Motor neuron (in vitro differentiated cells): ENCODE results near the gene TELO2. TPM values are rescaled to one million over a fixed set of nuclear protein-coding genes. Genes with fewer than 3 reads are reported as not detected.

Experiments used
- ATAC-seq, 8 experiments: fragments of 200-7000 bp; cut with Tn5 transposase; replicated peaks in 6 of 8; 2 replicates each; pipeline ENCODE4 v1.8.0; 2021; ENCODE audit warnings: mild to moderate bottlenecking in 8 of 8, moderate library complexity in 8 of 8
- H3K27ac ChIP-seq, 2 donors: fragments of 250-450 bp; sonication (Bioruptor Pico); 2 replicates each; pipeline ENCODE4 v1.9.0; 2021; ENCODE audit warnings: antibody characterized with exemption in 2 of 2, mild to moderate bottlenecking in 2 of 2, moderate library complexity in 1 of 2
- H3K4me1 ChIP-seq, 2 donors: fragments of 250-450 bp; sonication (Bioruptor Pico); replicated peaks in 1 of 2; 2 replicates each; pipeline ENCODE4 v1.6.1; 2021; ENCODE audit warnings: antibody characterized with exemption in 2 of 2, mild to moderate bottlenecking in 2 of 2, moderate library complexity in 1 of 2
- H3K4me3 ChIP-seq, 5 donors: fragments of 250-450 bp; sonication (Bioruptor Pico); 2 replicates each; pipeline ENCODE4 v1.9.0; 2021; ENCODE audit warnings: antibody characterized with exemption in 5 of 5, mild to moderate bottlenecking in 5 of 5, moderate library complexity in 4 of 5
- WGBS, 10 experiments: fragments of 450-650 bp; shearing (Covaris generic); methylation state at CpG; one replicate each; pipeline ENCODE4 v1.0.0; 2022; 5-methylcytosine and 5-hydroxymethylcytosine counted together
- in situ Hi-C, 9 experiments: fragments of 400-800 bp; cut with MboI; loops; one replicate each; pipeline ENCODE4 v1.15.0; 2021; ENCODE audit warnings: low sequenced_read_pairs in 9 of 9, low pct_unique_long_range_greater_than_20kb in 2 of 9; ENCODE audit not compliant: unreplicated experiment in 9 of 9
- total RNA-seq, 8 experiments: library from RNA; unstranded; fragments of 300-600 nt; gene quantifications; 2 replicates each; pipeline versions ENCODE4 v1.2.3 to v1.2.4, GENCODE V29; 2022

TELO2 gene
- total RNA-seq, 8 experiments from 2014 or later: 8.1 to 37.8 (median 15.2) TPM

DNA sequence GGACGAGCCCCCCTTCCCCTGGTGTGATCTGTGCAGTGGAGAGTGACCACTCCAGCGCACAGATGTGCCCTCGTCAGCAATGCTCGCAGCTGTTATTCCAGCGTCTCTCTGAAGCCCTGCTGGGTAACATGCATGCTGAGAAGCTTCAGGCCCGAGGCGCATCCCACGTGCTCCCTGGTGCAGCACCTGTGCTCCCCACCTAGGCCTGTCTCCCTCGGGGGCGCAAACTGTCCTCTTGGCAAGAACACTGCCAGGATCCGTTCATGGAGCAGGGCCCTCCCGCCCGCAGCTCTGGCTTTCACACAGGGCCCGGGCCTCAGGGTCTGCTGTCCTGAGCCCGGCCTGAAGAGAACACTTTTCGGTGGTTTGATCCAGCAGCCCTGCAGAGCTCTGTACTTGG, 53.3 kb downstream of the TELO2 start:
- no peak for ATAC-seq
- peaks cover 0 to 8% of the 10 kb centered on the region in 2 donors for H3K4me1 ChIP-seq
- no peak overlapping the region for H3K4me3 ChIP-seq
- 92 to 100% methylated on average over 7 of the region's 16 CpGs; no CpG with 5 or more reads in 8 of the 10 experiments for WGBS, 10 experiments
- in situ Hi-C loops: no loop called here
- H3K27ac ChIP-seq: no peak overlapping the region

DNA sequence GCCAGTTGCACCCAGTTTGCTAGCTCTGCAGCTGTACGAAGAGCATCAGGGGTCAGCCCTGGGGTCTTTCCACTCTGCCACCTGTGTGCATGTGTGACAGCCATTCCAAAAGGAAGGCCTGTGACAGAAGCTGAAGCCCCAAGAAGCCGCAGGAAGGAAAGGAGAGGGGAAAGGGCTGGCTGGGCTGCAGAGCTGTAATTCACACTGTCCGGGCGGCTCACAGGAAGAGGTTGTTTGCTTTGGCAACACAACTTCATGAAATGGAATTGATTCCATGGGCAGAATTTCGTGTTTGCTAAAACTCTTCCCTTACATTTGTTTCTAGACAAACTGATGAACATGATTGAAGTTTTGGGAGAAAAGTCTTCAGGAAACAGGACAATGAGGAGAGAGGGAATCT, 55.1 kb downstream of the TELO2 start:
- ATAC-seq: no peak
- Histone ChIP-seq H3K4me1 (peaks cover 0 to 8% of the 10 kb centered on the region in 2 donors), H3K27ac (no peak overlapping the region), H3K4me3 (no peak overlapping the region)
- WGBS, 10 experiments: 80 to 100% (median 94%) methylated on average over 1 to 5 of the region's 5 CpGs; no CpG with 5 or more reads in 1 of the 10 experiments
- in situ Hi-C loops: no loop called here

DNA sequence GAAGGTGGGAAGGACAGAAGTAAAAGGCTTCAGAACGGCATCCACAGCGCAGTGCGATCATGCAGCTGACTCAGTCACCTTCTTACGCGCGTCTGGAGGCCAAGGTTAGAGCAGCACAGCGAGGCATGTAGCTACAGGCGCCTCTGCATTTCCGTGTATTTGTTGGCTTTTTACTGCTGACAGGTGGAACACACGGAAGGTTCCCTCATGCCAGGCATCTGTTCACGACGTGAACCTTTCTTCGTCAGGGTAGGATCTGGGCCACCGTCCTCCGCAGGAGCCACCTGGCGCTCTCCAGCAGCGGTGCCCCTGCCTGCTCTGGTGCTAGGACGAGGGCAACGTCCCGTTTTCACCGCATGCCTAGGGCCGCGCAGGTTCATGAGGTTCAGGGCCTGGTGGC, 55.6 kb downstream of the TELO2 start:
- H3K4me3 ChIP-seq: no peak overlapping the region
- in situ Hi-C loops: no loop called here
- peaks cover 0 to 3% of the 10 kb centered on the region in 2 donors for H3K4me1 ChIP-seq
- no peak for ATAC-seq
- no peak overlapping the region for H3K27ac ChIP-seq
- WGBS, 10 experiments: 80 to 100% (median 93%) methylated on average over 1 to 18 of the region's 23 CpGs; no CpG with 5 or more reads in 4 of the 10 experiments

DNA sequence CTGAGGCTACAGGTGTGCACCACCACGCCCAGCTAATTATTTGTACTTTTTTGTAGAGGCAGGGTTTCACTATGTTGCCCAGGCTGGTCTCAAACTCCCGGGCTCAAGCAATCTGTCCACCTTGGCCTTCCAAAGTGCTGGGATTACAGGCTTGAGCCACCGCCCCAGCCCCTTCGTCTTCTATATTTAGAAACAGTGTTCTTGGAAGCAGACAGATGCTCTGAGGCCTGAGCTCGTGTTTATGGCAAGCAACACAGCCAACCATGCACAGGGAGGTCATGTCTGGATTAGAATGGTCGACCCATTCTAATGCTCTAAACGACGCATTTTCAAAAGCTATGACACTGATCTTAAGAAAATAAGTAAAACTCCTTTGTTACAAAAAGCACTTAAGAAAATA, 56.9 kb downstream of the TELO2 start:
- H3K27ac ChIP-seq: no peak overlapping the region
- no peaks in the 10 kb centered on the region for H3K4me1 ChIP-seq
- WGBS, 10 experiments: 0 to 100% (median 84%) methylated on average over 1 to 8 of the region's 8 CpGs; no CpG with 5 or more reads in 1 of the 10 experiments
- no peak for ATAC-seq
- H3K4me3 ChIP-seq: no peak overlapping the region
- in situ Hi-C loops: no loop called here

DNA sequence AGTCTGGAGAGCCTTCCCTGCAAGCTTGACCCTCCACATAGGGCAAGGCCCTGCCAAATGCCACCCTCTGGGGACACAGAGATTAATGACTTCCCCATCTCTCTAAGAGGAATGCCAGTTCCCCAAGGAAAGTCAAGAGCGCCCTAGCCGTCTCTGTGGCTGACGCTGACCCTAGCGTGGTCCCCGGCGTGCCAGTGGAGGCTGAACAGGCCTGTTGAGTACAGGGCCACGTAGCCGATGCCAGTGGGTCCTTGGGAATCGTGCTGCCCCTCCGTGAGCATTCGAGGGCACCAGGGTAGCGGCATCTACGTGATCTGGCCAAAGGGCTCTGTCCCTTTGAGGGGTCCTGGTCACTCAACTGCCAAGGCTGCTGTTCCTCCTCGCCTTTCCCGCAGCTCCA, 57.5 kb downstream of the TELO2 start:
- H3K4me3 ChIP-seq: no peak overlapping the region
- no peaks in the 10 kb centered on the region for H3K4me1 ChIP-seq
- no peak overlapping the region for H3K27ac ChIP-seq
- ATAC-seq: no peak
- WGBS, 10 experiments: 80 to 100% (median 95%) methylated on average over 1 to 13 of the region's 15 CpGs; no CpG with 5 or more reads in 6 of the 10 experiments
- in situ Hi-C loops: no loop called here

DNA sequence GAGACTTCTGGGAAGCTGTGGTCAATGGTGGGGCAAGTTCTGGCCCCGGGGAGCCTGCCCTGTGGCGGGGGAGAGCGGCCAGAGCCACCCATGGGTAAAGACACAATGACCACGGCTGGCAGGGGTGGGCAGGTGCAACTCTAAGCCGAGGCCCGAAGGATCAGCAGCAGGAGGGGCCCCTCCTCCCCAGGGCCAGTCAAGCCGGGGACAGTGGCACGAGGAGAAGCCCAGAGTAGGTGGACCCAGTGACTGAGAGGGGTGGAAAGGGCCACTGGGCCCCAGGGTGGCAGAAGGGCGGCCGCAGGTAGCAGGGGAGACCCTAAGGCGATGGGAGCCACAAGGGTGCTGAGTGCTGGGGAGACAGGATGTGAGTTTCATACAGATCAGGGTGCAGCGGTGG, 58.0 kb downstream of the TELO2 start:
- no peaks in the 10 kb centered on the region for H3K4me1 ChIP-seq
- WGBS, 10 experiments: 100% methylated on average over 1 to 6 of the region's 12 CpGs; no CpG with 5 or more reads in 7 of the 10 experiments
- no peak for ATAC-seq
- in situ Hi-C loops: no loop called here
- no peak overlapping the region for H3K27ac ChIP-seq
- H3K4me3 ChIP-seq: no peak overlapping the region

DNA sequence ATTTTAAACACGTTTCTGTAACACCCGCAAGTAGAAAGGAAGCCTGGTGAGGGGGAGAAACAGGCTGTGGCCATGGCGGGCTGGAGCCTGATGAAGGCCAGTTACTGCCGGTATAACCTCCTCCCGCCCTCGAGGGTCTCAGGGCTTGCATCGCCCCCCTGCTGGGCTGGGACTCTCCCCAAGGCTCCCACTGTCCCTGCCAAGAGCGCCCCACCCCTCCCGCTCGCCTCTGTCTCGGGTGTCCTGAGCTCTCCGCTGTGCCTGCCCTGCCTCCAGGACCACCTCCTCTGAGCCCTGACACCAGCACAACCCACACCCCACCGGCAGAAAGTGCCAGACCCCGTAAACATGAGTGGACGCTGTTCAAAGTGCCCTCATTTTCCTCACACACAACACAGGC, 59.0 kb downstream of the TELO2 start:
- ATAC-seq: no peak
- in situ Hi-C loops: no loop called here
- Histone ChIP-seq H3K27ac (no peak overlapping the region), H3K4me3 (no peak overlapping the region), H3K4me1 (no peaks in the 10 kb centered on the region)
- WGBS, 10 experiments: 70 to 100% (median 95%) methylated on average over 2 to 4 of the region's 15 CpGs; no CpG with 5 or more reads in 4 of the 10 experiments

DNA sequence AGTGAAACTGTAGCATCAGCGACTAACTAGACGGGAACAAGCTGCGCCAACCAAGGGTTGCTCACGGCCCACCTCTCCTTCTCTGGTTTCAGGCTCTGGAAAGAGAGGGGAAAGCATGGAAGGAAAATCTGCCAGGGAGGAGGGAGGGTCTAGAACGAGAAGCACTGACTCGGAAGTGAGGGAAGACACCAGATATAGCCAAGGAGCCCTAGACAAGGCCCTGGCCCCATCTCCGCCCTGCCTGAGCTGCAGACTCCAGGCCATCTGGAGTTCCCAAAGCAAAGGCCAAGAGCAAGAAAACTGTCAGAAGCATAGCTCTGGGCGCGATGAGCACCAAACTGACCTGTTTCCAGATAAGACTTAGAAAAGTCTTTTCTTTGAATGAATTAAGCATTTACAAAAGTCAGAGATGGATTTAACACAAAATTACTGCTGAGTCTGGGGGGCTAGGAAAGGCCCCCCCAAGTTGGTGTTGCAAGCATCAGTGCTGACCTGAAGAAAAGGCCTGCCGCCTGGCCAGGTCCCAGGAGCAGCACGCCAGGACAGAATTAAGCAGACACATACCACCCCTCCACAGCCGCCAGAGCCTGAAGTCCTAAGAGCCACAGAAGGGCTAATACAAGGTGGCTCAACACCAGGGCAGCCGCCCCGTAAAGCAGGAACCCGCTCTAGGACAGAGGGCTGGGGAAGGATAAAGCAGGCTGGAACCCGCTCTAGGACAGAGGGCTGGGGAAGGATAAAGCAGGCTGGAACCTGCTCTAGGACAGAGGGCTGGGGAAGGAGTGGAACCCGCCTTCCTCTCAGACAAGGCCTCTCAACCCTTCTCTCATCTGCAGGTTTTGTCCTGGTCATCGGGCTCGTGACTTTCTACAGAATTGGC, 61.0 kb downstream of the TELO2 start:
- 73 to 100% (median 93%) methylated on average over 1 to 15 of the region's 19 CpGs; no CpG with 5 or more reads in 1 of the 10 experiments for WGBS, 10 experiments
- in situ Hi-C loops: no loop called here
- ATAC-seq: no peak
- Histone ChIP-seq H3K4me3 (no peak overlapping the region), H3K27ac (no peak overlapping the region), H3K4me1 (no peaks in the 10 kb centered on the region)

DNA sequence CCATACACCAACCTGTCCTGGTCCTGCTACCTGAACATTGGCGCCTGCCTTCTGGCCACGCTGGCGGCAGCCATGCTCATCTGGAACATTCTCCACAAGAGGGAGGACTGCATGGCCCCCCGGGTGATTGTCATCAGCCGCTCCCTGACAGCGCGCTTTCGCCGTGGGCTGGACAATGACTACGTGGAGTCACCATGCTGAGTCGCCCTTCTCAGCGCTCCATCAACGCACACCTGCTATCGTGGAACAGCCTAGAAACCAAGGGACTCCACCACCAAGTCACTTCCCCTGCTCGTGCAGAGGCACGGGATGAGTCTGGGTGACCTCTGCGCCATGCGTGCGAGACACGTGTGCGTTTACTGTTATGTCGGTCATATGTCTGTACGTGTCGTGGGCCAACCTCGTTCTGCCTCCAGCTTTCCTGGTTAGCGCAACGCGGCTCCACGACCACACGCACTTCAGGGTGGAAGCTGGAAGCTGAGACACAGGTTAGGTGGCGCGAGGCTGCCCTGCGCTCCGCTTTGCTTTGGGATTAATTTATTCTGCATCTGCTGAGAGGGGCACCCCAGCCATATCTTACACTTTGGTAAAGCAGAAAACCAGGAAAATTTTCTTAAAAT, 61.8 kb downstream of the TELO2 start:
- no peak for ATAC-seq
- Histone ChIP-seq H3K27ac (no peak overlapping the region), H3K4me1 (no peaks in the 10 kb centered on the region), H3K4me3 (no peak overlapping the region)
- in situ Hi-C loops: no loop called here
- WGBS, 10 experiments: 93 to 100% (median 99%) methylated on average over 1 to 10 of the region's 34 CpGs; no CpG with 5 or more reads in 4 of the 10 experiments

DNA sequence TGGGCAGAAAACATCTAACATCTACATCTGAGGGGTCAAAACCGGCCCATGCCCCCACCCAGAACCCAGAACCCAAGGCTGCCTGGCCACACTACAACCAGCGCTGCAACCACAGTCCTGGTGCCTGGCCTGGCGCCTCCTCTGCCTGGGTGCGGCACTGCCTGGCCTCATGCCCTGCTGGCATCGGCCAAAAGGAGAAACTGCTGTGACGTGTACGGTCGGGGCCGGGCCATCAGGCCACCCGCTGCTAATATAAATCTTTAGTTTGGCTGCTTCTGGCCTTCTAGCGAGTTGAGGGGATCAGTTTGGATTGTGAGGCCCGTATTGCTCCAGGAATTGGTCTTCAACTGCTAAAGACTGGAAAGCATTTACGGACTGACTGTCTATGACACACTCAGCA, 63.1 kb downstream of the TELO2 start:
- no peak overlapping the region for H3K4me3 ChIP-seq
- in situ Hi-C loops: no loop called here
- H3K4me1 ChIP-seq: no peaks in the 10 kb centered on the region
- no peak overlapping the region for H3K27ac ChIP-seq
- WGBS, 10 experiments: 53 to 96% (median 86%) methylated on average over 2 to 12 of the region's 13 CpGs; no CpG with 5 or more reads in 3 of the 10 experiments
- peak in 1 of 8 experiments; percentile 82 for ATAC-seq

DNA sequence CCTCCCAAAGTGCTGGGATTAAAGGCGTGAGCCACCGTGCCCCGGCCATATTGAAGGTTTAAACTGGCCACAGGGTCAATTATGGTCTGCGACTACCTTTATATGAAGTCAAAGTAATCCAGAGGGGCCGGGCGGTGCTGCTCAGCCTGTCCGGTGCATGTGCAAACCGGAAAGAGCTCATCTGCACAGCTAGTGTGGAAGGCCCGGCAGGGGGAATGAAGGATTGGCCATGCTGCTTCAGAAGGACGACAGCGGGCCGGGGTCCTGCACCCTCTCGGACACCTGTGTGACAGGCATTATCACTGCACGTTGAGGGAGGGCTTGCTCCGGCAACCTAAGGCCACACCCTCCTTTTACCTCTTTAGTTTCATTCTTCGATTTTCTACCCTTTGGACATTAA, 63.9 kb downstream of the TELO2 start:
- in situ Hi-C loops: no loop called here
- no peak overlapping the region for H3K4me3 ChIP-seq
- no peak for ATAC-seq
- WGBS, 10 experiments: 60 to 100% (median 93%) methylated on average over 1 to 5 of the region's 16 CpGs; no CpG with 5 or more reads in 5 of the 10 experiments
- no peak overlapping the region for H3K27ac ChIP-seq
- H3K4me1 ChIP-seq: no peaks in the 10 kb centered on the region

DNA sequence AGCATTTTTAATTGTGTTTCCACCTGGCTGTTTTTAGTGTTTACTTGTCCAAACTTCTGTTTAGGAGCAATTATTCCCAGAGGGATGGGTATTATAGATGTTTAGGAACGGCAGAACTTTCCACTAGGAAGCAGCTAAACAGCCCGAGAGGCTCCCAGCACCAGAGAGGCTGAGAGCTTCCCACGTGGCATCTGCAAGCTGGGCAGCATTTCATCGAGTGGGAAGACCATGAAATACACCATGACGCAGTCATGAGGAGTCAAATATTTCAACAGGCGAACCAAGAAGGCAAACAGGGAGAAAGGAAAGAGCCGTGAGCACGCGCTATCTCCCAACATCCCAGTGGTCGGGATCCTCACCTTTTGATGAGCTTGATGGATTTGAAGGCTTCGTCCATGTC, 64.4 kb downstream of the TELO2 start:
- Histone ChIP-seq H3K4me3 (no peak overlapping the region), H3K4me1 (no peaks in the 10 kb centered on the region), H3K27ac (no peak overlapping the region)
- WGBS, 10 experiments: 50 to 100% (median 81%) methylated on average over 2 to 9 of the region's 11 CpGs; no CpG with 5 or more reads in 2 of the 10 experiments
- in situ Hi-C loops: no loop called here
- ATAC-seq: no peak

DNA sequence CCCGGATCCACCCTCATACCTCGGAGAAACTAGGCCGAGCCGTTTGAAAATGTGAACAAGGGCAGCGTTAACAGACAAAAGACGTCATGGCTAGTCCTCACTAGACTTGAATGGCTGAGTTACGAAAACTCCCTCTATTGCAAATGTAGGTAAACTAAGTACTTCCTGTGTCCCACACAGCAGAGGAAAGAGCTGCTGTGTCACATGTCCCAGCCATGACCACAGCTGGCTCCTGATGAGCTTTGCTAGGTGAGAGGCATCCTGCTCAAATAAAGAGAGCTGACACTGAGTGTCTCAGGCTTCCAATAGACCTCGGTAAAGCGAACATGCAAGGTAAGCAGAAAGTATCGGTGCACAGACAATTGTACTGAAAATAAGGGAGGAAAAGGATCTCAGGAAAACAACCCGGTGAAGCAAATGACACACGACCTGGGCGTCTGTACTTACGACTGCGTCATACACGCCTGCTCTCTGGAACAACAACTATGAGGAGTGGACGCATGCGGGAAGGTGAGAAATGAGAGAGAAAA, 66.4 kb downstream of the TELO2 start:
- in situ Hi-C loops: no loop called here
- no peak for ATAC-seq
- WGBS, 10 experiments: 80 to 100% (median 92%) methylated on average over 1 to 16 of the region's 18 CpGs
- Histone ChIP-seq H3K27ac (no peak overlapping the region), H3K4me3 (no peak overlapping the region), H3K4me1 (no peaks in the 10 kb centered on the region)
